Stimulated activated CD4-positive, alpha-beta T cell treated with anti-CD3 and anti-CD28 coated beads, Interleukin-15, amount 100 ng/mL, for 24 hours (primary cell): ENCODE results near the gene LIN37.
"Not testable (repeated sequence)": the region's sequence is repeated elsewhere in the genome, so short reads cannot be mapped to it uniquely, and the experiment has no call there.

Experiments
- DNase-seq: peaks from one replicate; pipeline ENCODE4 v3.0.0-alpha.2; 2020

The LIN37 gene

DNA sequence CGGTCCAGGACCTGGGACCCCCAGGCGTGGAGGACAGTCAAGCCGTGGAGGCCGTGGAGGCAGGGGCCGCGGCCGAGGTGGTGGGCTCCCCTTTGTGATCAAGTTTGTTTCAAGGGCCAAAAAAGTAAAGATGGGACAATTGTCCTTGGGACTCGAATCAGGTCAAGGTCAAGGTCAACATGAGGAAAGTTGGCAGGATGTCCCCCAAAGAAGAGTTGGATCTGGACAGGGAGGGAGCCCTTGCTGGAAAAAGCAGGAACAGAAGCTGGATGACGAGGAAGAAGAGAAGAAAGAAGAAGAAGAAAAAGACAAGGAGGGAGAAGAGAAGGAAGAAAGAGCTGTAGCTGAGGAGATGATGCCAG, 28.2 kb upstream of the LIN37 start:
- no peak for DNase-seq

- DNase-seq, result no peak
Observed at GRCh38 chr19:35720648-35721047, 27.7 kb upstream of the LIN37 start.

- DNase-seq, result no peak
Observed at GRCh38 chr19:35721374-35721773, 27.0 kb upstream of the LIN37 start.

GRCh38 chr19:35722461-35722860, 25.9 kb upstream of the LIN37 start:
- no peak for DNase-seq

GRCh38 chr19:35722897-35723296, 25.5 kb upstream of the LIN37 start:
- DNase-seq, result no peak

DNA sequence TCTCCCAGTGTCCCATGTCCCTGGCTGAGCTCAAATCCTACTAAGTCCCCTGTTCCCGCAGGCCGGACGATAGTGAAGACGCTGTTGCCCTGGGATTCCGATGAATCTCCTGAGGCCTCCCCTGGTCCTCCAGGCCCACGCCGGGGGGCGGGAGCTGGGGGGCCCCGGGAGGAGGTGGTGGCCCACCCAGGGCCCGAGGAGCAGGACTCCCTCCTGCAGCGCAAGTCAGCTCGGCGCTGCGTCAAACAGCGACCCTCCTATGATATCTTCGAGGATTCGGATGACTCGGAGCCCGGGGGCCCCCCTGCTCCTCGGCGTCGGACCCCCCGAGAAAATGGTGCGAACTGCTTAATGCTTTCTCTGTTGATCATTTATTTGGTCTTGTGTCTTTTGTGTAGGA, 24.7 kb upstream of the LIN37 start:
- no peak for DNase-seq

- DNase-seq, result not testable (repeated sequence)
Observed at GRCh38 chr19:35724132-35724531, 24.2 kb upstream of the LIN37 start.

DNA sequence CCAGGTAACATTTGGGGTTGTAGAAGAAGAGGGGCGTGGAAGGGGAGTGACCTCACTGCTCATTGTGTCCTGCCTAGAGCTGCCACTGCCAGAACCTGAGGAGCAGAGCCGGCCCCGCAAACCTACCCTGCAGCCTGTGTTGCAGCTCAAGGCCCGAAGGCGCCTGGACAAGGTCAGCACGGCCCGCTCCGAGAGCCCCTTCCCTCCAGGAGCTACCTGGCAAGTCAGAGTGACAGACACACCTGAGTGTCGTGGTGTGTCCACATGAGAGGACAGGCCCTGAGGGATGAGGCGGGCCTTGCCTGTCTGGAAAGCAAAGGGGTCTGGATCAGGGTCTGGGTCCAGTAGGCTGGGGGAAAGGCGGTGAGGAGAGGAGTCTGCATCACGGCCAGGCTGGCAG, 23.8 kb upstream of the LIN37 start:
- DNase-seq, result no peak

DNA sequence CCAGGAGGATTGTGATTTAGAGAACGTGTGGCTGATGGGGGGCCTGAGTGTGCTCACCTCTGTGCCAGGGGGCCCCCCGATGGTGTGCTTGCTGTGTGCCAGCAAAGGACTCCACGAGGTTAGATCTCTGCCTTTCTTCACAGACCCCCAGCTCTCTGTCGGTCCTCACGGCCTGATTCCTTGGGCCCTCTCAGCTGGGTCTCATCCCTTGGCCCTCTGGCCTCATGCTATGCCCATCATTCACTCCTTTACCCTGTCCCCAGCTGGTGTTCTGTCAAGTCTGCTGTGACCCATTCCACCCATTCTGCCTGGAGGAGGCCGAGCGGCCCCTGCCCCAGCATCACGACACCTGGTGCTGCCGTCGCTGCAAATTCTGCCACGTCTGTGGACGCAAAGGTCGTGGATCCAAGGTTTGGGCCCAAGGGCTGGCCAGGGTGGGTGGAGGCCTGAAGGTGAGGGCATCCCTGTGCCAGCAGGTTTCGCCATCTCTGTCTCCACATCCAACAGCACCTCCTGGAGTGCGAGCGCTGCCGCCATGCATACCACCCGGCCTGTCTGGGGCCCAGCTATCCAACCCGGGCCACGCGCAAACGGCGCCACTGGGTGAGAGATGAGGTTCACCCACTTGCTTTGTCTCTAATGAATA, 23.0 kb upstream of the LIN37 start:
- no peak for DNase-seq

DNA sequence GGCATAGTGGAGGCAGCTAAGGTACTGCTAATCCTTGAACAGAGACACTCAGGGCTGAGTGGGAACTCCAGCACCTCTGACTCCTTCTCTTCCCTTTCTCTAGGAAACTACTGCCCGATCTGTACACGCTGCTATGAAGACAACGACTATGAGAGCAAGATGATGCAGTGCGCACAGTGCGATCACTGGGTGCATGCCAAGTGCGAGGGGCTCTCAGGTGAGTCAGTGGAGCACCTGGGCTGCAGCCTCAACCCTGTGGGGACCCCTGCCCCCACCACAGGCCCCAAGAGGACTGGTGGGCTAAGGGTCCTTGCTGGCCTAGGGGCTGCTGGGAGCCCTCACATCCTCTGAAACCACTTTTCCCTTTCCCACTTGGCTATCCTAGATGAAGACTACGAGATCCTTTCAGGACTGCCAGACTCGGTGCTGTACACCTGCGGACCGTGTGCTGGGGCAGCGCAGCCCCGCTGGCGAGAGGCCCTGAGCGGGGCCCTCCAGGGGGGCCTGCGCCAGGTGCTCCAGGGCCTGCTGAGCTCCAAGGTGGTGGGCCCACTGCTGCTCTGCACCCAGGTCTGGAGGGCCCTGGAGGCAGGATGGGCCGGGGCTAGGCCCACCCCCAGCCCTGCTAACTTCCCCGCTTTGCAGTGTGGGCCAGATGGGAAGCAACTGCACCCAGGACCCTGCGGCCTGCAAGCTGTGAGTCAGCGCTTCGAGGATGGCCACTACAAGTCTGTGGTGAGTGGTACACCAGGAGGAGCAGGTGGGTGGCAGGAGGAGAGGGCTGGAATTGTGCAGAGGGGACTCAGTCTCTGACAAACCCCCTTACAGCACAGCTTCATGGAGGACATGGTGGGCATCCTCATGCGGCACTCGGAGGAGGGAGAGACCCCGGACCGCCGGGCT, 21.1 kb upstream of the LIN37 start:
- DNase-seq, result no peak

DNA sequence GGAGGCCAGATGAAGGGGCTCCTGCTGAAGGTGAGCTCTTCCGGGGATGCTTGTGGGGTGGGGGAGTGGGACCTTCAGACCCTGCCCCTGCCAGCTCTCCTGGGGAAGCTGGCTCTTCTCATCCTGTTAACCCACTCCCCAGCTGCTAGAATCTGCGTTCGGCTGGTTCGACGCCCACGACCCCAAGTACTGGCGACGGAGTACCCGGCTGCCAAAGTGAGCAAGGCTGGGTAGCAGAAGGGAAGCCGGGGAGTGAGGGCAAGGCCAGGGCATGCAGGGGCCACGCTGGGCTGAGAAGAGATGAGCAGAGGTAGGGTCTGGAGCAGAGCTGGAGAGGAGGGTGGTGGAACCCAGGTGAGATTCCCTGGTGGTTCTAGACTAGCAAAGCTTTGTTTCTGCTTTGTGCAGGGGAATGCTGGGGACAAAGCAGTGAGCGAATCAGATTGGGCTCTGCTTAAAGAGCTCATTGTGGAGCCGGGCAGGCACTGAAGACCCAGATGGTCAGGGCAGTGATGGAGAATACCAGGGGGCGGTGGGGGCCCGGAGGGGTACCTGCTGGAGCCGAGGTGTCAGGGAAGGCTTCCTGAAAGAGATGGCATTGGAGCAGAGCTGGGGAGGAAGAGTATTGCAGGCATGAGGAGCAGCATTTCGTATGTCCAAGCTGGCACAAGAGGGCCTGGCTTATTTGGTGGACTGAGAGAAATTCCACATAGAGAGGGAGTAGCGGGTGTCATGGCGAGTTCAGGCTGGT, 20.2 kb upstream of the LIN37 start:
- no peak for DNase-seq

- DNase-seq, result no peak
Observed at GRCh38 chr19:35729021-35729420, 19.4 kb upstream of the LIN37 start.

GRCh38 chr19:35729763-35730162, 18.6 kb upstream of the LIN37 start:
- DNase-seq, result no peak

GRCh38 chr19:35730326-35730725, 18.1 kb upstream of the LIN37 start:
- no peak for DNase-seq

- no peak for DNase-seq
Observed at GRCh38 chr19:35731353-35731752, 17.0 kb upstream of the LIN37 start.

DNA sequence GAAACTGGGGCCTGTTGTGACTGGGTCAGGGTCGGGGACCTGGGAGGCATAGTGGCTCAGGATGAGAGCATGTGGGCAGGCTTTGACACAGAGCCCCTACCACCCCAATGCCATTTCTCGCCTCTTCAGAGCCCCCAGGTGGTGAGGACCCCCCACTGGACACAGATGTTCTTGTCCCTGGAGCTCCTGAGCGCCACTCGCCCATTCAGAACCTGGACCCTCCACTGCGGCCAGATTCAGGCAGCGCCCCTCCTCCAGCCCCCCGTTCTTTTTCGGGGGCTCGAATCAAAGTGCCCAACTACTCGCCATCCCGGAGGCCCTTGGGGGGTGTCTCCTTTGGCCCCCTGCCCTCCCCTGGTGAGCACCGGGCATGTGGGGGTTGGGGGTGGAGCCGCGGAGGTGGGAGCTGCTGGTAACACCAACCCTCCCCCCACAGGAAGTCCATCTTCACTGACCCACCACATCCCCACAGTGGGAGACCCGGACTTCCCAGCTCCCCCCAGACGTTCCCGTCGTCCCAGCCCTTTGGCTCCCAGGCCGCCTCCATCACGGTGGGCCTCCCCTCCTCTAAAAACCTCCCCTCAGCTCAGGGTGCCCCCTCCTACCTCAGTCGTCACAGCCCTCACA, 16.5 kb upstream of the LIN37 start:
- DNase-seq, result no peak

DNA sequence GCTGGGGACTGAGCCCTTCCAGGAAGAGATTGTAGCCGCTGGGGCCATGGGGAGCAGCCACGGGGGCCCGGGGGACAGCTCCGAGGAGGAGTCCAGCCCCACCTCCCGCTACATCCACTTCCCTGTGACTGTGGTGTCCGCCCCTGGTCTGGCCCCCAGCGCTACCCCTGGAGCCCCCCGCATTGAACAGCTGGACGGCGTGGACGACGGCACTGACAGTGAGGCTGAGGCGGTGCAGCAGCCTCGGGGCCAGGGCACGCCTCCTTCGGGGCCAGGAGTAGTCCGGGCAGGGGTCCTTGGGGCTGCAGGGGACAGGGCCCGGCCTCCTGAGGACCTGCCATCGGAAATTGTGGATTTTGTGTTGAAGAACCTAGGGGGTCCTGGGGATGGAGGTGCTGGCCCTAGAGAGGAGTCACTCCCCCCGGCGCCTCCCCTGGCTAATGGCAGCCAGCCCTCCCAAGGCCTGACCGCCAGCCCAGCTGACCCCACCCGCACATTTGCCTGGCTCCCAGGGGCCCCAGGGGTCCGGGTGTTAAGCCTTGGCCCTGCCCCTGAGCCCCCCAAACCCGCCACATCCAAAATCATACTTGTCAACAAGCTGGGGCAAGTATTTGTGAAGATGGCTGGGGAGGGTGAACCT, 15.7 kb upstream of the LIN37 start:
- no peak for DNase-seq

GRCh38 chr19:35733180-35734125, 14.9 kb upstream of the LIN37 start:
- no peak for DNase-seq

DNA sequence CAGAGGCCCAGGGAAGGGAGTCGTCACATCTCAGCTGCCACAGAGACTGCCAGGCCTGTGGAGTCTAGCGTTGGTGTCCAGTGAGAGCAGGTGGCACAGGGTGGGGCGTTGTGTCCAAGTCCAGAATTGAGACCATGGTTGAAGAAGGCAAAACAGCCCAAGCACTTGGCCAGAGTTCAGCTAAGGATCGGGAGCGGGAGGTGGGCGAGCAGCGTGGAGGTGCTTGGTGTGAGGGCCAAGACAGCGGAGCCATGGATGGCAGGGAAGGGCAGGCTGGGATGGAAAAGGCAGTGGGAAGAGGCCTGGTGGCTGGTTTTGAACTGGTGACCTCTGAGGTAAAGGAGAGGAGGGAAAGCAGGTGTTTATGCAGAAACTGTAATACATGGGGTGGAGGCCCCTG, 14.1 kb upstream of the LIN37 start:
- DNase-seq, result no peak

- DNase-seq, result no peak
Observed at GRCh38 chr19:35734889-35735288, 13.5 kb upstream of the LIN37 start.
